ENCODE data around the gene NEDD4L.

The NEDD4L gene

DNA sequence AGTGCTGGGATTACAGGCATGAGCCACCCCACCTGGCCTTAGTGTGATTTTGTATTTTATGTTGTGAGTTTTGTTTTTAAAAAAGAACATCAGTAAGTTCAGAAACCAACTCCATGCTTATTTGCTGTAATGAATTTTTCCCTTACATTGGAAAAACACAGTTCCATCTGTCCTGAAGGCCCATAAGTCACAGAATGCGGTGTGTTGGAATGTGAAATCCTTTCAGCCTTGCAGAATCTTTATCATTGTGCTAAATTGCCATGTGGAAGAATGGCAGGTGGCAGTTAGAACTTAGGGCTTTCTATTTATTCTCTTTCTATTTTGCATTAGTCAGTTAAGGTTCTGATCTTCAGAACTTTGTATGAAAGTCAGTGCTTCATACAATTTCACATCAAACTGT, 52.6 kb downstream of the NEDD4L start:
- DNase-seq, result no peak

GRCh38 chr18:58097121-58097906, 53.3 kb downstream of the NEDD4L start:
- DNase-seq, result no peak

DNA sequence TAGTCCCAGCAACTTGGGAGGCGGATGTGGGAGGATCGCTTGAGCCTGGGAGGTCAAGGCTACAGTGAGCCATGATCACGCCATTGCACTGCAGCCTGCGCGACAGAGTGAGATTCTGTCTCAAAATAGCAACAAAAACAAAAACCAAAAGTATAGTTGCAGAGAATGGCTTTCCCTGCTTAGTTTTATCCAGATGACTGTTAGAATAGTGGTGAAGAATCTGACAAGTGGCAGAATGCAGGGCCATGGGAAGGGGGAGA, 53.8 kb downstream of the NEDD4L start:
- no peak for DNase-seq

DNA sequence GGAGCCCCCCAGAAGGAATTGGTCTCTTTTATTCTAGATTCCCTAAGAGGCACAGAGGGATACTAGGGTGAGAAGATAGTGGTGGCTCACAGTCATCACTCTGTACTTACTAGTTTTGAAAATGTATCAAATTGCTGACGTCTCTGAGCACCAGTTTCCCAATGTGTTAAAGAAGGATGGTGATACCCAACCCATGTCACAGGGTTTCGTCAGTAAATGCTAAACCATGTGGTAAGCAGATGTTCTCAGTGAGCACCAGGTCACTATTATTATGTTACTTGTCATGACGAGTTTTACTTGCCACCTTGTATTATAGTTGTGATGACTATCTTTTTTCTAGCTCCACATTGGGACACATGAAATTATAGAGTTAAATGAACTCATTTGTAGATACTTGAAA, 54.7 kb downstream of the NEDD4L start:
- DNase-seq, result no peak

GRCh38 chr18:58100154-58100553, 56.1 kb downstream of the NEDD4L start:
- DNase-seq, result no peak

- no peak for DNase-seq
Measured at GRCh38 chr18:58101291-58101794, 57.3 kb downstream of the NEDD4L start.

DNA sequence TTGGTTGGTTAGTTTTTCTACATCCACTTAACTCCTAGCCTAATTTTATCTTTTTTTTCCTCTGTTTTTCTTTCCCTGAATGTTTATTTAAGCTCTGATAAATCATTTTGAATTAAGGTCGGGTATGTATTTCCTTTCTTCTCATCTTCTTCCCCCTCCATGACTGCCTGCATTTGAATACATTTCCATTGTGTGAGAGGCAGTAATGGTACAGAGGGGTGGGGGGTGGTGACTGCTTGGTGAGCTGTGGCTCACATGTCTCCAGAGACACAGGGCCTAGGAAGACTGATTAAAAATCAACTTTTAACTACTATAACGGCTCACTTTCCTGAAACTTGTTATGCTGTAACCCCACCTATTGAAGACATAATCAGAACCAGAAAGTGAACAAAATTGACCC, 58.0 kb downstream of the NEDD4L start:
- DNase-seq, result no peak

- DNase-seq, result no peak
Measured at GRCh38 chr18:58102875-58103274, 58.8 kb downstream of the NEDD4L start.

DNA sequence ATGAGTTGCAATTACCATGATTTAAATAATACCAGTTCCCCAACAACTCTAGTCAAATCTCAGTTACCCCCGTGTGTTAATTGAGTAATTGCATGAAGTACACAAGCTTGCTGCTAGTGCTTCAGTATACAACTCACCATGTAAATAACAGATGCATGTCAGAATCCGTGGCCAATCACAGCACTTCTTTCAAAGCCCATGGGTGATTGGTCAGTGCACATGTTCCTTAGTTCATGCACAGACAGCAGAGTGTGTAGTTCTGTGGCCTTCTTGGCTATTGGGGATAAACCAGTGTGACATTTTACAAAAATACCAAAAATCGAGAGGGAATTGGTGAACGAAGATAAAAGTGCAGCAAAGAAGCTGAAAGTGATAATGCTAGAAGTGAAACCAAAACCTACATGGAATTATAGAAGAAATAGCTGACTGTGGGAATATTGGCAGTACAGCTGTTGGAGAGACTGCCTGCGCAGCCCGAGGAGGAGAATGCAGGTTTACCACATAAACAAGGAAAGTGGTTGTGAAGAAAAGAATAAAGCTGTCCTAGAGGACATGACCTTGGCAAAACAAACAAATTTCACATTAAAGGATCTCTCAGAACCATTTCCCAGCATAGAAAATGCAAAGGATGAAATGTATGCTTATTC, 59.4 kb downstream of the NEDD4L start:
- DNase-seq, result no peak

DNA sequence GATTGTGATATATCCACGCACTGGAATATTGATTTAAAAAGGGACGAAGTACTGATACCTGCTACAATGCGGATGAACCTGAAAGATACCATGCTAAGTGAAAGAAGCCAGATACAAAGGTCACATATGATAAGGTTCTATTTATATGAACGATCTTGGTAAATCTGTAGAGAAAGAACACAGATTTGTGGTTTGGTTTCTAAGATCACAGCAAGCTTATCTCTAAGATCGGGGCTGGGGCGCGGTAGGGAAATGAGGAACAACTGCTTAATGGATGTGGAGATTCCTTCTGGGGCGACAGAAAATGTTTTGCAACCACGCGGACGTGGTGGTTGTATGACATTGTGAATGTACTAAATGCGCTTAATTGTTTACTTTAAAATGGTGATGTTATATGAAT, 60.1 kb downstream of the NEDD4L start:
- DNase-seq, result no peak

DNA sequence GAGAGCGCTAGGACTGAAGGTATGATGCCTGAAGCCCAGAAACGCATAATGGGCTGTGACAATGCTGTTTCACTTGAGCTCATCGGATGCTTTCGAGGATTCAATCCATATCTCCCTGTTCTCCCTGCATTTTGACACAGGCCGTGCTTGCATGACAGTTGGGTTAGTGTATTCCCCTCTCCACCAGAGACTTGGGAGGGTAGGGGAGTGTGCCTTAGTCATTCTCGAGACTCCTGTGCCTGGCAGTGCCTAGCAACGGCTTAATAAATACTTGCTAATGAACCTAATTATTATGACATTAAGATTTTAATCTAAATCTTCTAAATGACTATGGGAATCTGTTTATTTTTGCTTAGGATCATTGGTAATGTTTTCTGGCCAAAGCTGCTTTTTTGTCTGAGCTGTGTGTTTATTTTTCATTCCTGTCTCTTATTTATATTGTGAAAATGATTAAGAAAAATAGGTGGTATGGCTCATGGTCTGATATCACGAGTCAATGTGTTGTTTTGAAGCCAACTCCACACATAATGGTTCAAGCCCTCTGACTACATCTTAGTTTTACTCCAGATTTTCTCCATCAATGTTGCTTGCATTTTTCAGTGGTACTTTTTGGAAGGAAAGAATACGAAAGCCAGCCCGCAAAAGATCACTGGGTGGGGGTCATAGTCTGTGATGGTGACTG, 61.3 kb downstream of the NEDD4L start:
- DNase-seq, result no peak

DNA sequence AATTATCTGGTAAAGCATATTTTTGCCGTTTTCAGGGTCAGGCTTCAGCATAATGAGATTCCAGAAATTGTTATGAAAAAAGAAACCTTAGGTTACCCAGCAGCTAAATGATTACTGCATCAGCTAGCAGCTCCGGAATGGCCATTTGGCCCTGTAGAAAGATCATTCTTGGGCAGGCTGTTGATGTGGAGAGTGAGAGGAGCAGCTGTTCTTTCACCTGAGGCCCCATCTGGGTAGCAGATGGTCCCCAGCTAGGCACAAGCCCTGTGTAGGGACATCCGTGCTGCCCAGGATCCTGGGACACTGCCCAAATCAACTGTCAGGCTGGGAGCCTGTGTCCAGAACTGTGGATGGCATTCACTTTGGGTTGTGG, 61.8 kb downstream of the NEDD4L start:
- DNase-seq, result no peak

DNA sequence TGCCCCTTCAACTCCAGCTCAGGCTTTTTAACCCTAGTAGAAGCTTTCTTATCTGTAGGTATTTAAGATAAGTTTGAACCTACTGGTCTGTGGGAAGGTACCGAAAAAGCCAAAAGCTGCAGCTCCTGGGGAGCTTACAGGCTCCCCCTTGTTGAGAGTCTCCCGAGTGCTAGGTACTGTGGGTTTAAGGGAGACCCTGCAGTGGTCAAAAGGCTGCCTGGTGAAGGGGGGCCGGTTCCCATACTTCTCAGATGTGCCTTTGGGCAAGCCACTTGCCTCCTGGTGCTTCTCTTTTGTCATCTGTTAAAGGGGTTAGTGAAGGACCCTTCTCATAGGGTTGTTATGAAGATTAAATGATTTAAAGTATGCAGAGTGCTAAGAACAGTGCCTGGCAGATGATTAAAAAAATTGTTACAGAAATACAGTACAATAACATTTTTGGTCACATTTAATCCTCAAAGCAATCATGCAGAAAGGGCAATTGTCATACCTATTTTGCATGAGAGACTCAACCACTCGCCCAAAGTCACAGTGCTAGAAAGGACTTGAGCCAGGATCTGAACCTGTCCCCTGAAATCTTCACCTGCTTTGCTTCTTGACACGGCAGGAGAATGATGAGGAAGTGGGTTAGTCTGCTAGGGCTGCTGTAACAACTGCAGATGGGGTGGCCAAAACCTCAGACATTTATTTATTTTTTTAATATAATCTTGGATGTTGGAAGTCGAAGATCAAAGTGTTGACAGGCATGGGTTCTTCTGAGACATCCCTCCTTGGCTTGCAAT, 62.5 kb downstream of the NEDD4L start:
- DNase-seq, result no peak

- no peak for DNase-seq
Measured at GRCh38 chr18:58109256-58109655, 65.2 kb downstream of the NEDD4L start.

DNA sequence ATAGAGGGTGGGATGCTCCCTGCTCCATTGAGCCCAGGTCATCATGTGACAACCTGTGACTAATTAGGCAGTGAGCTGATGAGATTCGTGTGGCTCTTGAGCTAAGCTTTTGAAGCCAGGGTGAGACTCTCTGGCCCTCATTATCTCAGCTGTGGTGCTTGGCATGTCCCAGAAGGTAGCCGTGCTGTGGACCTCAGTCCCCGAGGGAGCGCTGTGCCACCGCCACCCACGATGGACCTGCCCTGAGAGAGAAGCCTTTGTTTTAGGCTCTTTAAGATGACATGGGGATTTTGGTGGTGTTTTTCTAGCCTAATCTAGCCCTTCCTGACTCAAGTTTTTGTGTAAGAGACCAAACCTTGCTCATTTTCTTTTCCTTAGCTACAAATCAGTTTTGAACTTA, 66.4 kb downstream of the NEDD4L start:
- no peak for DNase-seq

DNA sequence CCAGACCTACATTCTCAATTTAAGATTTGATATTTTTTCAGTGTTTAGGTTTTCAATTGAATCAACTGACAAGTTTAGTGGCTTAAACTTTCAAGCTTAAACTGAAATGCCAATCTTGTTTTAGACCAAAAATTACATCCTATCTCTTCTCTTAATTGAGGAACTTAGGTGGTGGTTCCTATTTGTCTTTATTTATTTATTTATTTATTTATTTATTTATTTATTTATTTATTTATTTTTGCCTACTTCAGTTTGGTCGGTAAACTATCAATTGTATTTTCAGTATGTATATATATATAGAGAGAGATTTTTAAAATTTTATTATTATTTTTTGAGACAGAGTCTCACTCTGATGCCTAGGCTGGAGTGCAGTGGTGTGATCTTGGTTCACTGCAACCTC, 68.1 kb downstream of the NEDD4L start:
- DNase-seq, result no peak

DNA sequence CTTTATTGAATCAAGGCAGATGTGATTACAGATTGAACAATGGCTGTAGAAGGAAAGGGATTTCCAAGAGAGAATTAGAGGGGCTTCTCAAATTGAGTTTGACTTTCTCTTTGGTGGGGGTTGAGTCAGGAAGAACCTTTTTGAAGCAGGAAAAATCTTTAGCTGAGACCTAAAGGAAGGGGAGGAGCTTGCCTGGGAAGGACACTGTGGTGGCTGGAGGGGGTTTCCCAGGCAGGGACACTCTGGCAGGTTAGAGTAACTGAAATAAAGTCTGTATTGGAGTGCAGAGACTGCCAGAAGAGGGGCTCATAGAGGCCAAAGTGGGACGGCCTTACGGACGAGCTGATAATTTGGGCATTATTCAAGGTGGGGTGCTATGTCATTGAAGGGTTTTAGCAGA, 69.3 kb downstream of the NEDD4L start:
- DNase-seq, result no peak

DNA sequence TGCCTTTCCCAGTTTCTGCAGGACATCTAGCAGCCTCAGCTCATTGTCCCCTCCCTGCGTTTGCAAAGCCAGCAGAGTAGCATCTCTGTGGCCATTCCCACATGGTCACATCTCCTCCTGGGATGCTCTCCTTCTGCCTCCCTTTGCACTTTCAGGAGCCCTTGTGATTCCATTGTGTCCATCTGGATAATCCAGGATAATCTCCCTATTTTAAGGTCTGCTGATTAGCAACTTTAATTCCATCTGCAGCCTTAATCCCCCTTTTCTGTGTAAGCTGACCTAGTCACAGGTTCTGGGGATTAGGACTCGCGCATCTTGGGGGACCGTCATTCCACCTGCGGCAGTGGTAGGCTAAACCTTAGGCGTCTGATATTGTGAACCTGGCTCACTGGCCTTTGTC, 70.7 kb downstream of the NEDD4L start:
- DNase-seq, result no peak

- DNase-seq, result no peak
Measured at GRCh38 chr18:58116818-58117217, 72.8 kb downstream of the NEDD4L start.

DNA sequence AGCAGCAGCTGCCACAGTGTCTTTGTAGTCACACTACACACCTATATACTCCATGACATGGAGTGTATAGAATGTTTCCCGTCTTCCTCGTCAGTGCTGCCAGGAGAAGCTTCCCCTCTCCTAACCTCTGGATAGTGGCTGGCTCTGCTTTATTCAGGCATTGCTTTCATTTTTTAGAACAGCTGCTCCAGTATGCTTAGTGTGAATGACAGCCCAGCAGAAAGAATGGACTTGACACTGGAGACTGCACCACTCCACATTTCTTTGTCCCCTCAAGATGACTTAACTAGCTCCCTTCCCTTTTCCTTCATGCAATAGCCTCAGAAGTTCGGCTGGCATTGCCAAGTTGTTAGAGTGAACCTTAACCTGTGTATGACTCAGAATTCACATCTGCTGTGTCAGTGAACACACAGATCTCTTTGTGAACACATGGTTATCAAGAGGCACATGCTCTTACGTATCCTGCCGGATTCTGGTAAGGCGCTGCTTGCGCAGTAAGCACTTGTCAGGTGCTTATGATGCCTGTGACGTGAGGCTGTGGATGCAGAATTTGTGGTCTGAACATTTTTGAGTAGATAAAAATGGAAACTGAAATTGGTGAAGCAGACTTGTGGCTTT, 73.9 kb downstream of the NEDD4L start:
- DNase-seq, result peak; percentile 16

DNA sequence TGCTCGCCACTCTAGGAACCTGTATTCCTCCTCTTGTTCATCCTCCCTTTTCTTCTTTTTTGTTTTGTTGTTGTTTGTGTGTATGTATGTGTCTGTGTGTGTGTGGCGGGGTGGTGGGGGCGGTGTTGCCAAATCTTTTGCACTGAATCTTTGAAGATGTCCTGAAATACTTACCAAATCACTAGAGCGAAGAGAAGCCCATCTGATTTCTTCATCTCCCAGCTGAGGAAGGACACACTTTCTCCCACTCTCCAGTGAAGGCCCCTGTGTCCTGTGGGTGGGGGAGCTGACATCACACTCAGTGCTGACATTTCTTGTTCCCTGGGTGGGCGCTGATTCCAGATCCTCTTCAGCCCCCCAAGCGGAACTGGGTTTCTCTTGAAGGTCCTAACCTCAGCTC, 74.5 kb downstream of the NEDD4L start:
- DNase-seq, result no peak

DNA sequence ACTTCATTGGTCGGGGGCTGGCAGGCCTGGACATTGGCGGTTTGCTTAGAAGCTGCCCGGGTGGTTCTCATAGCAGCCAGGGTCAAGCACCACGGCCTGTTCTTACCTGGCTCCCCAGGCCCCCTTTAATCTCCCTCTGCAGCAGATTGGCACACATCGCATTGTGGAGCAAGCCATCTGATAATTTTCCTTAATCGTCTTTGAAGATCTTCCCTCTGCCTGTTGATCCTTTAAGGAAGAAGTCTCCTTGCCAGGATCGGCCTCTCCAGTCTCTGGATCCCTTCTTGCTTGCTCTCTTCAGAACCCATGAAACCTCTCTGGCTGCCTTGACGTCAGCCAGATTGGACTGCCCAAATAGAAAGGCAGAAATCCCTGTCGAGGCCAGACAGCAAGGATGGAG, 75.8 kb downstream of the NEDD4L start:
- no peak for DNase-seq

DNA sequence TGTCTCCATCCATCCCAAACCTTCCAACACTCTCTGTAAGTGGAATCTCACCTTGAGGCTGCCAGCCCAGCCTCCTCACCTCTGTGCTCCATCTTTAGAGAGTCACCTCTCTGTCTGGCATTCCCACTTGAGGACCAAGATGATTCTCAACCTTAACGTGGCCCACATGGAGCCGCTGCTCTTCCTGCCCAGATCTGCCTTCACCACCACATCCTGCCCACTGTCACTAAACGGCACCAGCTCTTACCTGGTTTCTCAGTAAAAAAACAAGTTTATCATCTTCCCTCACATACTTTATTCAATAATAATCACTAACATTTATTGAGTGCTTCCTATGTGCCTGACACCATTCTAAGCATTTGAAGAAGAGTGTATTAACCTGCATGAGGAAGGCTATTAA, 80.4 kb downstream of the NEDD4L start:
- DNase-seq, result no peak
